Sigmoid colon (tissue), 7 donors: Measurements from ENCODE around the gene LRRTM4. TPM values are rescaled to one million over a fixed set of nuclear protein-coding genes. Genes with fewer than 3 reads are reported as not detected.

ENCODE experiments used
- DNase-seq: peaks from one replicate; pipeline ENCODE4 v3.0.0-alpha.2; 2019
- H3K27ac ChIP-seq, 4 donors: fragments of 200-600 bp; sonication (generic); one replicate each; pipeline ENCODE4 v1.5.1; 2016 to 2019; ENCODE audit warnings: mild to moderate bottlenecking in 1 of 4
- H3K27me3 ChIP-seq, 3 donors: fragments of 200-600 bp; sonication (generic); one replicate each; pipeline ENCODE4 v1.5.1; 2019; ENCODE audit warnings: mild to moderate bottlenecking in 1 of 3
- H3K36me3 ChIP-seq, 4 donors: fragments of 200-600 bp; sonication (generic); one replicate each; pipeline ENCODE4 v1.5.1; 2016 to 2019
- H3K4me1 ChIP-seq, 4 donors: fragments of 200-600 bp; sonication (generic); one replicate each; pipeline ENCODE4 v1.5.1; 2017 to 2019
- H3K4me3 ChIP-seq, 4 donors: fragments of 200-600 bp; sonication (generic); one replicate each; pipeline ENCODE4 v1.5.1; 2017 to 2019; ENCODE audit warnings: mild to moderate bottlenecking in 2 of 4, moderate library complexity in 1 of 4
- H3K9me3 ChIP-seq, 4 donors: fragments of 200-600 bp in 3 of 4; sonication (generic) in 3 of 4; one replicate each; pipeline versions ENCODE4 v1.5.1 to v1.6.1; 2013 to 2019
- EP300 ChIP-seq, 4 donors: sonication (generic); formaldehyde crosslinking; IDR thresholded peaks; one replicate each; pipeline ENCODE4 v1.6.1; 2017; ENCODE audit warnings: antibody characterized with exemption in 4 of 4
- POLR2A ChIP-seq, 2 donors: fragments of 450-650 bp; IDR thresholded peaks; one replicate each; pipeline ENCODE4 v1.6.1; 2016; ENCODE audit warnings: antibody characterized with exemption in 2 of 2, mild to moderate bottlenecking in 2 of 2, moderate library complexity in 2 of 2
- POLR2AphosphoS5 ChIP-seq, 4 donors: sonication (generic); formaldehyde crosslinking; IDR thresholded peaks; one replicate each; pipeline ENCODE4 v1.6.1; 2017; ENCODE audit warnings: antibody characterized with exemption in 4 of 4
- WGBS, 2 donors: extraction: QIAGEN DNeasy Blood & Tissue Kit; methylation state at CpG; one replicate each; pipeline ENCODE4 v1.1.7; 2013; 5-methylcytosine and 5-hydroxymethylcytosine counted together
- intact Hi-C: fragments of 100-400 bp; cut with DNase I; formaldehyde crosslinking; loops from one replicate; pipeline ENCODE4 v1.15.1; 2023
- polyA plus RNA-seq, 3 donors: library from polyadenylated mRNA; stranded (reverse); fragments of 200-250 nt; gene quantifications; one replicate each; pipeline ENCODE4 v1.2.3, GENCODE V29; 2013
- total RNA-seq, 4 donors: library from RNA; depleted of rRNA; stranded (reverse); fragments of >200 nt; gene quantifications; one replicate each; pipeline ENCODE4 v1.1.0, GENCODE V29; 2016
- TF ChIP-seq, protein P1 (sequence below), 4 experiments: fragments of 450-650 bp in 3 of 4; fragments of 200-600 bp in 1 of 4; IDR thresholded peaks; one replicate each; pipeline ENCODE4 v1.5.1; 2016 to 2019; ENCODE audit warnings: antibody characterized with exemption in 4 of 4, mild to moderate bottlenecking in 3 of 4, moderate library complexity in 2 of 4
- donor health status: healthy with polysubstance abuse.
- donor health status: Bipolar disorder and iron deficiency.
- donor health status: healthy.

LRRTM4 gene
- total and polyA plus RNA-seq, 7 donors: 0.17 to 1.1 (median 0.55) TPM; not detected in 2

DNA sequence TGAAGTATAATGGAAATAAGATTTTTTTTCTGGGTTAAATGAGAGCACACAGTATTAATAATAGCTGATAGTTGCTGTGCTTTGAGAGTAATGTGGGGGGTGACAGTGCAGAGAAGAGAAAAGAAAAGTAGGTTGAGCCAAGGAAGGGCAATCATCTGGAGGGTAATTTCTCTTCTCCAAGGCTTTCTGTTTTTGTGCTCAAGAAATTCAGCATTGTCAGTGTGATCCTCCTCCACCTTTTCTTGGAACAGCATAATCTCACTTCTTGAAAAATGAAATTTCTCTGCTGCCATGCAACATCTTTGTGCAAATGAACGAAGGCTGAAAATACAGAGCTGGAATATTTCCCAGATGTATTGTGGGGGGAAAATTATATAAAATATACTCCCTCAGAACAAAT is 673.1 kb downstream of the LRRTM4 start:
- H3K4me1 ChIP-seq: no peaks in the 10 kb centered on the region
- no peak for TF ChIP-seq EP300 (IDR thresholded peaks at IDR 0.05)
- no peak for TF ChIP-seq POLR2A (IDR thresholded peaks at IDR 0.05)
- TF ChIP-seq POLR2AphosphoS5 (IDR thresholded peaks at IDR 0.05): no peak
- TF ChIP-seq, protein P1, sequence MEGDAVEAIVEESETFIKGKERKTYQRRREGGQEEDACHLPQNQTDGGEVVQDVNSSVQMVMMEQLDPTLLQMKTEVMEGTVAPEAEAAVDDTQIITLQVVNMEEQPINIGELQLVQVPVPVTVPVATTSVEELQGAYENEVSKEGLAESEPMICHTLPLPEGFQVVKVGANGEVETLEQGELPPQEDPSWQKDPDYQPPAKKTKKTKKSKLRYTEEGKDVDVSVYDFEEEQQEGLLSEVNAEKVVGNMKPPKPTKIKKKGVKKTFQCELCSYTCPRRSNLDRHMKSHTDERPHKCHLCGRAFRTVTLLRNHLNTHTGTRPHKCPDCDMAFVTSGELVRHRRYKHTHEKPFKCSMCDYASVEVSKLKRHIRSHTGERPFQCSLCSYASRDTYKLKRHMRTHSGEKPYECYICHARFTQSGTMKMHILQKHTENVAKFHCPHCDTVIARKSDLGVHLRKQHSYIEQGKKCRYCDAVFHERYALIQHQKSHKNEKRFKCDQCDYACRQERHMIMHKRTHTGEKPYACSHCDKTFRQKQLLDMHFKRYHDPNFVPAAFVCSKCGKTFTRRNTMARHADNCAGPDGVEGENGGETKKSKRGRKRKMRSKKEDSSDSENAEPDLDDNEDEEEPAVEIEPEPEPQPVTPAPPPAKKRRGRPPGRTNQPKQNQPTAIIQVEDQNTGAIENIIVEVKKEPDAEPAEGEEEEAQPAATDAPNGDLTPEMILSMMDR (IDR thresholded peaks at IDR 0.05): no peak
- DNase-seq: no peak
- H3K9me3 ChIP-seq: no peaks in the 10 kb centered on the region
- WGBS, 2 donors: 82 to 88% methylated on average over 1 of the region's 1 CpG
- intact Hi-C loops: no loop called here
- H3K4me3 ChIP-seq: no peak overlapping the region
- no peaks in the 10 kb centered on the region for H3K36me3 ChIP-seq
- no peak overlapping the region for H3K27ac ChIP-seq
- no peaks in the 10 kb centered on the region for H3K27me3 ChIP-seq

DNA sequence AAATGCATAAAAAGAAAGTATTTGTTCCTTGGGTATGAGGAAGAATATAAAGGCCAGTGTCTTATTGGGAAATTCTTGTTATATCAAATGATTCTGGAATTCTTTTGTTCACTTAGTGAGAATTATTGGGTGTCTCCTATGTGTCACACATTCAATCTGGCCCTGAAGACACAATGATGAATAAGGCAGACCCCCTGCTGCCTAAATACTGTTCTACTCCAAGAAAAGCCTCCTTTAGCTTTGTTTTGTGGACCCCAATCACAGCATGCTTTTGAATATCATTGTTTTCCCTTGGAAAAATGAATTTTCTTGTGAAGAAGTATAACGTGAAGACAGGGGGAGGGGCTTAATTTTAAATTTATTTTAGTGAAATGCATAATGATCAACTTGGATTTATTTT is 682.4 kb downstream of the LRRTM4 start:
- no peak for DNase-seq
- Histone ChIP-seq H3K27me3 (no peaks in the 10 kb centered on the region), H3K4me3 (no peak overlapping the region), H3K36me3 (no peaks in the 10 kb centered on the region), H3K4me1 (no peaks in the 10 kb centered on the region), H3K9me3 (no peaks in the 10 kb centered on the region), H3K27ac (no peak overlapping the region)
- intact Hi-C loops: no loop called here
- 62 to 81% methylated on average over 1 of the region's 1 CpG for WGBS, 2 donors
- TF ChIP-seq POLR2A (IDR thresholded peaks at IDR 0.05): no peak
- no peak for TF ChIP-seq POLR2AphosphoS5 (IDR thresholded peaks at IDR 0.05)
- TF ChIP-seq EP300 (IDR thresholded peaks at IDR 0.05): no peak
- TF ChIP-seq, protein P1 (IDR thresholded peaks at IDR 0.05): no peak

DNA sequence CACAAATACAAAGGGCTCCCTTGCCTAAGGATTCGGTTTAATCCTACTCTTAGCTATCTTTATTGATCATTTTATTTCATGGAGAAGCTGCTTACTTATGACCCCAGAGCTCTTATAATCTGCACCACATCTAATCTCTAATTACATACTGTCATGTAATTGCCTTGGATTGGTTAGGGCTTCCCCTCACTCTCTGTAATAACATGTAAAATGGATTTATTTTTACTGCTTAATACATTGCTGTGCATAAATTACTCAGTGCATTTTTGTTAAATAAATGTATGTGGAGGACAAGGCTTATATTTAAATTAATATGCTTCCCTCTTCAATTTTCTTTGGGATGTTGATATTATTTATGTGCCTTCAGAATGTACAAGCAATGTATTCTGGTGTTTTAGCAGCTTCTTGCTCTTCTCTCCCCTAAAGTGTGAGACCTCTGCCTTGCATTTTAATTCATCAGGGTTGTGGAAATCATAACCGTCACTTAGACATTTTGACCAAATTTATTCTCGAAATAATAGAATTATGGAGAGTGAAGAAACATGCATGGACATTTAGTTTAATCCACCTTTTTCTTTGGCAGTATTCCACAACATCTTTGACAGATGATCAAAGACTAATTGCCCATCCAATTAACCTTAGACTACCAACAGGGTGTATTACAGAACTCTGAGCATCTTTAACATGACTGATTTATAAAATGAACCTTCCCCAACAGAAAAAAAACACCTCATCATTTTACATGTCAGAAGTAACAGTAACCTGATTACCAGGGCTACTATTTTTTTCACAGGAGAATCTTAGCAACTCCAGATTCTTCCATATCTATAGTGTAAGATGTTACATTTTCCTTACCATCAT is 692.6 kb downstream of the LRRTM4 start:
- Histone ChIP-seq H3K36me3 (no peaks in the 10 kb centered on the region), H3K4me1 (no peaks in the 10 kb centered on the region), H3K27ac (no peak overlapping the region), H3K4me3 (no peak overlapping the region), H3K9me3 (no peaks in the 10 kb centered on the region), H3K27me3 (no peaks in the 10 kb centered on the region)
- TF ChIP-seq POLR2AphosphoS5 (IDR thresholded peaks at IDR 0.05): no peak
- TF ChIP-seq EP300 (IDR thresholded peaks at IDR 0.05): no peak
- no peak for TF ChIP-seq POLR2A (IDR thresholded peaks at IDR 0.05)
- TF ChIP-seq, protein P1 (IDR thresholded peaks at IDR 0.05): no peak
- intact Hi-C loops: no loop called here
- 88 to 89% methylated on average over 3 of the region's 3 CpGs for WGBS, 2 donors
- no peak for DNase-seq

DNA sequence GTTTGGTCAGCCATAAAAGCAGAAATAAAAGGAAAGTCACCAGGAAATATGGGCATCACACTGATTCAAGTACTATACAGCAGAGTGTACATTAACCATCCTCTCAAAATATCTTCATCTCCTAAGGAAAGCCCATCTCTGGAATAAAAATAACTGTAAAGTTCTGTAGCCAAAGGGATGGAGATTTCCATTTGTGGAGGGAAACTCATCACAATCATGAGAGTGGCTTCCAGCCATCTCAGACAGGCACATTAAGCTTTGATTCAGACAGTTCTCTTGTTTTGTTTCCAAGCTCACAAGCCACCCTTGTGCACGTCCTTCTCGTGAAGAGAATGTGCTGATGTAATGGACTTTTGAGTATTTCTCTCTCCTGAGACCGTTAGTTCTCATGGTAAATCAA is 695.5 kb downstream of the LRRTM4 start:
- H3K27me3 ChIP-seq: no peaks in the 10 kb centered on the region
- 41 to 54% methylated on average over 3 of the region's 3 CpGs for WGBS, 2 donors
- H3K27ac ChIP-seq: no peak overlapping the region
- no peaks in the 10 kb centered on the region for H3K36me3 ChIP-seq
- no peaks in the 10 kb centered on the region for H3K9me3 ChIP-seq
- TF ChIP-seq, protein P1 (IDR thresholded peaks at IDR 0.05): no peak
- TF ChIP-seq POLR2AphosphoS5 (IDR thresholded peaks at IDR 0.05) (no peak), EP300 (IDR thresholded peaks at IDR 0.05) (no peak), POLR2A (IDR thresholded peaks at IDR 0.05) (no peak)
- intact Hi-C loops: no loop called here
- DNase-seq: no peak
- no peak overlapping the region for H3K4me3 ChIP-seq
- no peaks in the 10 kb centered on the region for H3K4me1 ChIP-seq
